HepG2 (cell line): Measurements from ENCODE around the gene SNRNP48. TPM values are rescaled to one million over a fixed set of nuclear protein-coding genes. Genes with fewer than 3 reads are reported as not detected.

Source experiments
- BHLHE40 ChIP-seq: IDR thresholded peaks from 2 replicates; pipeline ENCODE4 v1.6.1; 2011; ENCODE audit warnings: low read length, improper control_type of control experiment
- CBFB ChIP-seq: sonication (generic); formaldehyde crosslinking; IDR thresholded peaks from 2 replicates; pipeline ENCODE4 v1.4.0; 2020; ENCODE audit warnings: missing genetic modification reagents
- CREBL2 ChIP-seq: sonication (generic); formaldehyde crosslinking; IDR thresholded peaks from 2 replicates; pipeline ENCODE4 v1.8.1; 2023; ENCODE audit warnings: missing genetic modification reagents, mild to moderate bottlenecking, borderline replicate concordance
- HCFC1 ChIP-seq: fragments of 150-350 bp; IDR thresholded peaks from 2 replicates; pipeline ENCODE4 v1.6.1; 2014; ENCODE audit warnings: low read depth, low read length
- HES4 ChIP-seq: sonication (generic); formaldehyde crosslinking; IDR thresholded peaks from 2 replicates; pipeline ENCODE4 v1.9.0; 2021; ENCODE audit warnings: mild to moderate bottlenecking, missing genetic modification reagents, borderline replicate concordance
- KDM5A ChIP-seq: fragments of 200-600 bp; sonication (generic); IDR thresholded peaks from 2 replicates; pipeline ENCODE4 v1.7.0; 2018; ENCODE audit warnings: antibody characterized with exemption, mild to moderate bottlenecking, low read length, borderline replicate concordance
- NR2C2 ChIP-seq: sonication (generic); formaldehyde crosslinking; IDR thresholded peaks from 2 replicates; pipeline ENCODE4 v1.4.0; 2020; ENCODE audit warnings: missing genetic modification reagents, mild to moderate bottlenecking, moderate library complexity, borderline replicate concordance
- PAF1 ChIP-seq: IDR thresholded peaks from 2 replicates; pipeline ENCODE4 v1.6.1; 2016; ENCODE audit warnings: missing genetic modification reagents, missing compliant biosample characterization
- RXRB ChIP-seq: IDR thresholded peaks from 2 replicates; pipeline ENCODE4 v1.6.1; 2016; ENCODE audit warnings: borderline replicate concordance, missing genetic modification reagents, missing compliant biosample characterization
- TEAD3 ChIP-seq: optimal IDR thresholded peaks from 2 replicates; pipeline ENCODE3; 2016; ENCODE audit warnings: borderline replicate concordance
- TSC22D2 ChIP-seq: sonication (generic); formaldehyde crosslinking; IDR thresholded peaks from 2 replicates; pipeline ENCODE4 v1.5.1; 2020; ENCODE audit warnings: missing genetic modification reagents, mild to moderate bottlenecking, borderline replicate concordance
- ZFAT ChIP-seq: sonication (generic); formaldehyde crosslinking; conservative IDR thresholded peaks from 2 replicates; pipeline ENCODE4 v1.8.1; 2023; ENCODE audit warnings: missing genetic modification reagents, inconsistent platforms
- ZFYVE20 ChIP-seq: sonication (generic); formaldehyde crosslinking; IDR thresholded peaks from 2 replicates; pipeline ENCODE4 v1.8.0; 2023; ENCODE audit warnings: low read depth, mild to moderate bottlenecking, moderate library complexity, missing genetic modification reagents, borderline replicate concordance
- ZNF12 ChIP-seq: sonication (generic); formaldehyde crosslinking; IDR thresholded peaks from 2 replicates; pipeline ENCODE4 v1.5.0; 2020; ENCODE audit warnings: missing genetic modification reagents
- ZNF33A ChIP-seq: sonication (generic); formaldehyde crosslinking; IDR thresholded peaks from 2 replicates; pipeline ENCODE4 v1.5.1; 2020; ENCODE audit warnings: missing genetic modification reagents, mild to moderate bottlenecking, moderate library complexity, borderline replicate concordance
- ZNF33B ChIP-seq: sonication (generic); formaldehyde crosslinking; IDR thresholded peaks from 2 replicates; pipeline ENCODE4 v1.5.1; 2020; ENCODE audit warnings: mild to moderate bottlenecking, missing genetic modification reagents
- ZNF354B ChIP-seq: sonication (generic); formaldehyde crosslinking; IDR thresholded peaks from 2 replicates; pipeline ENCODE4 v1.8.0; 2022; ENCODE audit warnings: mild to moderate bottlenecking, missing genetic modification reagents
- ZNF441 ChIP-seq: sonication (generic); formaldehyde crosslinking; IDR thresholded peaks from 2 replicates; pipeline ENCODE4 v1.7.0; 2021; ENCODE audit warnings: missing genetic modification reagents, borderline replicate concordance
- ZNF616 ChIP-seq: sonication (generic); formaldehyde crosslinking; IDR thresholded peaks from 2 replicates; pipeline ENCODE4 v1.5.0; 2020; ENCODE audit warnings: low read depth, mild to moderate bottlenecking, missing genetic modification reagents
- ZNF75D ChIP-seq: sonication (generic); formaldehyde crosslinking; IDR thresholded peaks from 2 replicates; pipeline ENCODE4 v1.8.1; 2023; ENCODE audit warnings: missing genetic modification reagents, mild to moderate bottlenecking, borderline replicate concordance
- ZNF816 ChIP-seq: sonication (generic); formaldehyde crosslinking; IDR thresholded peaks from 2 replicates; pipeline ENCODE4 v1.8.0; 2022; ENCODE audit warnings: missing genetic modification reagents, mild to moderate bottlenecking, borderline replicate concordance
- polyA plus RNA-seq, 8 experiments: library from polyadenylated mRNA; depleted of rRNA in 3 of 8; stranded (reverse) in 7 of 8; unstranded in 1 of 8; fragments of >200 nt; fragmentation: Illumina TruSeq in 4 of 8; extraction: Trizol in 4 of 8; gene quantifications; 2 replicates each; pipeline versions ENCODE4 v1.2.1 to v1.2.3, GENCODE V29; 2011 to 2016; ENCODE audit warnings: low read depth in 4 of 8, missing spikeins in 1 of 8, mixed read lengths in 1 of 8; ENCODE audit not compliant: insufficient read depth in 1 of 8
- total RNA-seq, 5 experiments: library from RNA; depleted of rRNA; stranded (reverse); fragments of >200 nt; fragmentation: Illumina TruSeq; extraction: Trizol; gene quantifications; 2 replicates each; pipeline ENCODE4 v1.2.3, GENCODE V29; 2016; ENCODE audit warnings: low read depth in 1 of 5
- TF ChIP-seq, protein P1 (sequence below): sonication (generic); formaldehyde crosslinking; IDR thresholded peaks from 2 replicates; pipeline ENCODE4 v1.5.0; 2020; ENCODE audit warnings: mild to moderate bottlenecking, low read depth, missing genetic modification reagents, borderline replicate concordance
- TF ChIP-seq, protein P2 (sequence below): sonication (generic); formaldehyde crosslinking; IDR thresholded peaks from 2 replicates; pipeline ENCODE4 v1.4.0; 2020; ENCODE audit warnings: low read depth, mild to moderate bottlenecking, missing genetic modification reagents
- TF ChIP-seq, protein P3 (sequence below): sonication (generic); formaldehyde crosslinking; IDR thresholded peaks from 2 replicates; pipeline ENCODE4 v1.5.0; 2020; ENCODE audit warnings: missing genetic modification reagents, mild to moderate bottlenecking, borderline replicate concordance
- TF ChIP-seq, protein P4 (sequence below): sonication (generic); formaldehyde crosslinking; conservative IDR thresholded peaks from 2 replicates; pipeline ENCODE4 v1.8.0; 2022; ENCODE audit warnings: mild to moderate bottlenecking, moderate library complexity, missing genetic modification reagents

Gene SNRNP48
- total and polyA plus RNA-seq, 2 of the 13 experiments (the other 11 are each of a cell fraction or from before 2014, with no cell fraction given), result 17.5 to 47.5 TPM

DNA sequence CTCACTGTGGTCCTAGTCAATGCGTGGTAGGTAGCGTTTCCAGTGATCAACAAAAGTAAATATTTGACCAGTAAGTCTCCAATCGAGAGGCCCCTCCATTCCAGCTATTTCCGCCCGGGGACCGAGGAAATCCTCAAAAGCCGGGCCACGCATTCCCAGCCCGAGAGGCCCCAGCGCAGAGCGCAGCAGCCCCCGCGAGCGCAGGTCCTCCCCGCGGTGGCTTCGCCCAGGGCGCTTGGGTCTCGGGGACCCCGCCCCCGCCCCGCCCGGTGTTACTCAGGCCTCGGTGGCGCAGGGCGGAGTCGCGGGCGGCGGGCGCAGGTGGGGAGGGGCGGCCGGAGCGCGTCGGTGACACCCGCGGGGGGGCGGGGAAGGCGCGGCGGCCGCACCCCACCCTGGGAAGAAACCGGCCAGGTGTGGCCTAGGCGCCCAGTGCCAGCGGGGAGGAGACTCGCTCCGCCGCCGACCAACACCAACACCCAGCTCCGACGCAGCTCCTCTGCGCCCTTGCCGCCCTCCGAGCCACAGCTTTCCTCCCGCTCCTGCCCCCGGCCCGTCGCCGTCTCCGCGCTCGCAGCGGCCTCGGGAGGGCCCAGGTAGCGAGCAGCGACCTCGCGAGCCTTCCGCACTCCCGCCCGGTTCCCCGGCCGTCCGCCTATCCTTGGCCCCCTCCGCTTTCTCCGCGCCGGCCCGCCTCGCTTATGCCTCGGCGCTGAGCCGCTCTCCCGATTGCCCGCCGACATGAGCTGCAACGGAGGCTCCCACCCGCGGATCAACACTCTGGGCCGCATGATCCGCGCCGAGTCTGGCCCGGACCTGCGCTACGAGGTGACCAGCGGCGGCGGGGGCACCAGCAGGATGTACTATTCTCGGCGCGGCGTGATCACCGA is 48.6 kb upstream of the SNRNP48 start, which contains the start of gene DSP (continued):
- TF ChIP-seq ZNF33B (CRISPR knock-in tag) (no peak; the same call in 1 of the 2 replicates), CBFB (CRISPR knock-in tag) (peak; percentile 48; the same call in 1 of the 2 replicates), NR2C2 (CRISPR knock-in tag) (no peak; the same call in 1 of the 2 replicates), TEAD3 (CRISPR knock-in tag) (peak; percentile 95), ZNF354B (CRISPR knock-in tag) (no peak), CREBL2 (CRISPR knock-in tag) (no peak), ZNF816 (peak; percentile 97; the same call in 1 of the 2 replicates), ZNF33A (CRISPR knock-in tag) (0 out of 2 replicates have a peak, but pooled peaks have one; percentile 84), RXRB (CRISPR knock-in tag) (peak; percentile 92), ZFYVE20 (CRISPR knock-in tag) (0 out of 2 replicates have a peak, but pooled peaks have one; percentile 16), HES4 (CRISPR knock-in tag) (peak; percentile 97), HCFC1 (no peak), BHLHE40 (peak; percentile 21; the same call in 1 of the 2 replicates), ZNF75D (no peak), ZNF441 (0 out of 2 replicates have a peak, but pooled peaks have one; percentile 67), ZFAT (CRISPR knock-in tag) (no peak; the same call in 1 of the 2 replicates), ZNF616 (CRISPR knock-in tag) (peak; percentile 79), TSC22D2 (CRISPR knock-in tag) (peak; percentile 78; the same call in 1 of the 2 replicates), ZNF12 (CRISPR knock-in tag) (peak; percentile 61; the same call in 1 of the 2 replicates), KDM5A (peak; percentile 42; the same call in 1 of the 2 replicates), PAF1 (no peak)
- TF ChIP-seq, protein P1, sequence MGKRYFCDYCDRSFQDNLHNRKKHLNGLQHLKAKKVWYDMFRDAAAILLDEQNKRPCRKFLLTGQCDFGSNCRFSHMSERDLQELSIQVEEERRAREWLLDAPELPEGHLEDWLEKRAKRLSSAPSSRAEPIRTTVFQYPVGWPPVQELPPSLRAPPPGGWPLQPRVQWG (CRISPR knock-in tag), result no peak
- TF ChIP-seq, protein P2, sequence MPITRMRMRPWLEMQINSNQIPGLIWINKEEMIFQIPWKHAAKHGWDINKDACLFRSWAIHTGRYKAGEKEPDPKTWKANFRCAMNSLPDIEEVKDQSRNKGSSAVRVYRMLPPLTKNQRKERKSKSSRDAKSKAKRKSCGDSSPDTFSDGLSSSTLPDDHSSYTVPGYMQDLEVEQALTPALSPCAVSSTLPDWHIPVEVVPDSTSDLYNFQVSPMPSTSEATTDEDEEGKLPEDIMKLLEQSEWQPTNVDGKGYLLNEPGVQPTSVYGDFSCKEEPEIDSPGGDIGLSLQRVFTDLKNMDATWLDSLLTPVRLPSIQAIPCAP (CRISPR knock-in tag), result no peak
- TF ChIP-seq, protein P3, sequence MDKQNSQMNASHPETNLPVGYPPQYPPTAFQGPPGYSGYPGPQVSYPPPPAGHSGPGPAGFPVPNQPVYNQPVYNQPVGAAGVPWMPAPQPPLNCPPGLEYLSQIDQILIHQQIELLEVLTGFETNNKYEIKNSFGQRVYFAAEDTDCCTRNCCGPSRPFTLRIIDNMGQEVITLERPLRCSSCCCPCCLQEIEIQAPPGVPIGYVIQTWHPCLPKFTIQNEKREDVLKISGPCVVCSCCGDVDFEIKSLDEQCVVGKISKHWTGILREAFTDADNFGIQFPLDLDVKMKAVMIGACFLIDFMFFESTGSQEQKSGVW, result 0 out of 2 replicates have a peak, but pooled peaks have one; percentile 51
- TF ChIP-seq, protein P4, sequence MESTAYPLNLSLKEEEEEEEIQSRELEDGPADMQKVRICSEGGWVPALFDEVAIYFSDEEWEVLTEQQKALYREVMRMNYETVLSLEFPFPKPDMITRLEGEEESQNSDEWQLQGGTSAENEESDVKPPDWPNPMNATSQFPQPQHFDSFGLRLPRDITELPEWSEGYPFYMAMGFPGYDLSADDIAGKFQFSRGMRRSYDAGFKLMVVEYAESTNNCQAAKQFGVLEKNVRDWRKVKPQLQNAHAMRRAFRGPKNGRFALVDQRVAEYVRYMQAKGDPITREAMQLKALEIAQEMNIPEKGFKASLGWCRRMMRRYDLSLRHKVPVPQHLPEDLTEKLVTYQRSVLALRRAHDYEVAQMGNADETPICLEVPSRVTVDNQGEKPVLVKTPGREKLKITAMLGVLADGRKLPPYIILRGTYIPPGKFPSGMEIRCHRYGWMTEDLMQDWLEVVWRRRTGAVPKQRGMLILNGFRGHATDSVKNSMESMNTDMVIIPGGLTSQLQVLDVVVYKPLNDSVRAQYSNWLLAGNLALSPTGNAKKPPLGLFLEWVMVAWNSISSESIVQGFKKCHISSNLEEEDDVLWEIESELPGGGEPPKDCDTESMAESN (CRISPR knock-in tag), result 0 out of 2 replicates have a peak, but pooled peaks have one; percentile 79
